ENCODE measurements around the gene RHOF.

The RHOF gene

GRCh38 chr12:121815263-121815662, 21.8 kb upstream of the RHOF start:
- H3K9me3 ChIP-seq: no peaks in the 10 kb centered on the region
- TF ChIP-seq, protein P1, sequence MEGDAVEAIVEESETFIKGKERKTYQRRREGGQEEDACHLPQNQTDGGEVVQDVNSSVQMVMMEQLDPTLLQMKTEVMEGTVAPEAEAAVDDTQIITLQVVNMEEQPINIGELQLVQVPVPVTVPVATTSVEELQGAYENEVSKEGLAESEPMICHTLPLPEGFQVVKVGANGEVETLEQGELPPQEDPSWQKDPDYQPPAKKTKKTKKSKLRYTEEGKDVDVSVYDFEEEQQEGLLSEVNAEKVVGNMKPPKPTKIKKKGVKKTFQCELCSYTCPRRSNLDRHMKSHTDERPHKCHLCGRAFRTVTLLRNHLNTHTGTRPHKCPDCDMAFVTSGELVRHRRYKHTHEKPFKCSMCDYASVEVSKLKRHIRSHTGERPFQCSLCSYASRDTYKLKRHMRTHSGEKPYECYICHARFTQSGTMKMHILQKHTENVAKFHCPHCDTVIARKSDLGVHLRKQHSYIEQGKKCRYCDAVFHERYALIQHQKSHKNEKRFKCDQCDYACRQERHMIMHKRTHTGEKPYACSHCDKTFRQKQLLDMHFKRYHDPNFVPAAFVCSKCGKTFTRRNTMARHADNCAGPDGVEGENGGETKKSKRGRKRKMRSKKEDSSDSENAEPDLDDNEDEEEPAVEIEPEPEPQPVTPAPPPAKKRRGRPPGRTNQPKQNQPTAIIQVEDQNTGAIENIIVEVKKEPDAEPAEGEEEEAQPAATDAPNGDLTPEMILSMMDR (IDR thresholded peaks at IDR 0.05; ENCODE audit: low read depth, low read length): no peak
- peak; percentile 13 for DNase-seq
- no peak overlapping the region for H3K4me3 ChIP-seq (ENCODE audit: low read depth, low read length)
- H3K27me3 ChIP-seq: no peaks in the 10 kb centered on the region
- H3K4me1 ChIP-seq: peaks cover 6% of the 10 kb centered on the region; the same call in 1 of the 2 replicates
- peaks cover 74% of the 10 kb centered on the region for H3K36me3 ChIP-seq

DNA sequence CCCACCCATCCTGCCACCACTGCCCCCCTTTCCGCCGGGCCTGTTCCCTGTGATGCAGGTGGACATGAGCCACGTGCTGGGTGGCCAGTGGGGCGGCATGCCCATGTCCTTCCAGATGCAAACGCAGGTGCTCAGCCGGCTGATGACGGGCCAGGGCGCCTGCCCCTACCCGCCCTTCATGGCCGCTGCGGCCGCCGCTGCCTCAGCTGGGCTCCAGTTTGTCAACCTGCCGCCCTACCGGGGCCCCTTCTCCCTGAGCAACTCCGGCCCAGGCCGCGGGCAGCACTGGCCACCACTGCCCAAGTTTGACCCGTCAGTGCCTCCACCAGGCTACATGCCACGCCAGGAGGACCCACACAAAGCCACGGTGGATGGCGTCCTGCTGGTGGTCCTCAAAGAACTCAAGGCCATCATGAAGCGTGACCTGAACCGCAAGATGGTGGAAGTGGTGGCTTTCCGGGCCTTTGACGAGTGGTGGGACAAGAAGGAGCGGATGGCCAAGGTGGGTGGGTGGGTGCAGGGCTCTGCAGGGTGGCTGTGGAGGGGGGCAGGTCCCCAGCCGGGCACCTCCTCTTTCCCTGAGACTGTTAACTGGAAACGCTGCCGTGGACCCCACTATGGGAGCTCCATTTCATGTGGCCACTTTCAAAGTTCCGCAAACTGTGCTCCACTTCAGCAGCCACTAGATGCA, 21.1 kb upstream of the RHOF start:
- TF ChIP-seq, protein P1 (IDR thresholded peaks at IDR 0.05; ENCODE audit: low read depth, low read length): no peak
- Histone ChIP-seq H3K36me3 (peaks cover 74% of the 10 kb centered on the region), H3K4me3 (ENCODE audit: low read depth, low read length) (no peak overlapping the region), H3K27me3 (no peaks in the 10 kb centered on the region), H3K9me3 (no peaks in the 10 kb centered on the region), H3K4me1 (peaks cover 6% of the 10 kb centered on the region; the same call in 1 of the 2 replicates)
- DNase-seq: peak; percentile 12

DNA sequence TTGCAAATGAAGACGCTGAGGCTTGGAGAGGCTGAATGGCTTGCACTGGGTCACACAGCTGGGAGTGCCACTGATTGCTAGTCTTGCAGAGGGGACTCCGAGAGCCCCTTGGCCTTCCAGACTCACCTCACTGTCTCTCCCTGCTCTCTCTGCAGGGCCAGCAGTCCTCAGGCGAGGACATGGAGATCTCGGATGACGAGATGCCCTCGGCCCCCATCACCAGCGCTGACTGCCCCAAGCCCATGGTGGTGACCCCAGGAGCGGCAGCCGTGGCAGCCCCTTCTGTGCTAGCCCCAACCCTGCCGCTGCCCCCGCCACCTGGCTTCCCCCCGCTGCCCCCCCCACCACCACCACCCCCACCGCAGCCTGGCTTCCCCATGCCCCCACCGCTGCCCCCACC, 20.5 kb upstream of the RHOF start:
- H3K9me3 ChIP-seq: no peaks in the 10 kb centered on the region
- H3K4me3 ChIP-seq (ENCODE audit: low read depth, low read length): no peak overlapping the region
- peaks cover 74% of the 10 kb centered on the region for H3K36me3 ChIP-seq
- DNase-seq: no peak
- H3K27me3 ChIP-seq: no peaks in the 10 kb centered on the region
- H3K4me1 ChIP-seq: peaks cover 6% of the 10 kb centered on the region; the same call in 1 of the 2 replicates
- TF ChIP-seq, protein P1 (IDR thresholded peaks at IDR 0.05; ENCODE audit: low read depth, low read length): no peak

DNA sequence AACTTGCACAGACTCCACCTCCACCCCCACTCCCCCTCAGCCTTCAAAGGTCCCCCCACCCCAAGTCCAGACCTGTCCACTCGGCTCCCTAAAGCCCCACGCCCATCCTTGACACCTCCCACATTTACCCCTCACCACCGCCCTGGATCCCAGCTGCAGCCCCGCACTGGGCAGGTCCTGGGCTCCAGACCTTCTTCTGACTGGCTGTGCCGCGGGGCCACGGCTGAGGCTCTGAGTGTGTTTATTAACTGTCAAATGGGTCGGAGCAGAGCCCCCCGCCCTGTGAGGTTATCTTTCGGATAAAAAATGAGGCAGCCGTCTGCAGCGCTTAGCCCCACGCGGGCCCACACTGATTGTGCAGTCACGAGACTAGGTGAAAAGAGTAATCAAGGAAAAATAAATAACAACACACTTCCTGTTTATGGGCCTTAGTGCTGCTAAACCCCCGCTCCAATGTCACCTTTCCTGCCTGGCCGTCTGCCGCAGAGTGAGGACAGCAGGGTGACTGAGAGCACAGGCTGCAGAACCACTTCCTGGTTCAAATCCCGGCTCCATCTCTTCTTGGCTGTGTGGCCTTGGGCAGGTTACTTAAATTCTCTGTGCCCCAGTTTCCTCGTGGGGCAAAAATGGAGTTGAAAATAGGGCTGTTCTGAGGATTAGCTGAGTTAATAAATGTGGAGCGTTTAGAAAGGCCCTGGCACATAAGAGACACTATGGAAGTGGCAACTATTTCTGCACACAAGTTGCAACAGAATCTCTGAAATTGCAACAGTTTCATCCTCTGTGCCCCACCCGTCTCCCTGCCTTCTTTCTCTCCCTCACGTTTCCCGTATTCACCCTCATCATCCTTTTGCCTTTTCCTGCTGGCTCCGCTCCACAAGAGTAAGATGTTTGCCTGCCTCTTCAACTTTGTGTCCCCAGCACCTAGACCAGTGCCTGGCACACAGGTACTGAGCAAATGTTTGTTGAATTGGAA, 19.7 kb upstream of the RHOF start:
- TF ChIP-seq, protein P1 (IDR thresholded peaks at IDR 0.05; ENCODE audit: low read depth, low read length): no peak
- H3K4me1 ChIP-seq: peaks cover 6% of the 10 kb centered on the region; the same call in 1 of the 2 replicates
- no peaks in the 10 kb centered on the region for H3K9me3 ChIP-seq
- H3K27me3 ChIP-seq: no peaks in the 10 kb centered on the region
- peaks cover 77% of the 10 kb centered on the region for H3K36me3 ChIP-seq
- no peak overlapping the region for H3K4me3 ChIP-seq (ENCODE audit: low read depth, low read length)
- DNase-seq: no peak

GRCh38 chr12:121812320-121812871, 18.9 kb upstream of the RHOF start:
- no peaks in the 10 kb centered on the region for H3K9me3 ChIP-seq
- DNase-seq: peak; percentile 61
- peak overlapping the region; percentile 53 for H3K4me3 ChIP-seq (ENCODE audit: low read depth, low read length)
- H3K4me1 ChIP-seq: peaks cover 6% of the 10 kb centered on the region; the same call in 1 of the 2 replicates
- TF ChIP-seq, protein P1 (IDR thresholded peaks at IDR 0.05; ENCODE audit: low read depth, low read length): no peak; the same call in 1 of the 2 replicates
- H3K27me3 ChIP-seq: no peaks in the 10 kb centered on the region
- H3K36me3 ChIP-seq: peaks cover 73% of the 10 kb centered on the region

All from BE2C (cell line).